Gastroesophageal sphincter (tissue), 3 donors: ENCODE data around the gene TBC1D1.

Experiments
- CTCF ChIP-seq, 4 experiments: fragments of 200-600 bp in 2 of 4; fragments of 450-650 bp in 2 of 4; sonication (generic) in 1 of 4; IDR thresholded peaks; one replicate each; pipeline ENCODE4 v1.5.1; 2017 to 2019; ENCODE audit warnings: antibody characterized with exemption in 4 of 4, mild to moderate bottlenecking in 2 of 4, moderate library complexity in 2 of 4
- POLR2A ChIP-seq, 2 donors: fragments of 450-650 bp; IDR thresholded peaks; one replicate each; pipeline ENCODE4 v1.6.1; 2017; ENCODE audit warnings: antibody characterized with exemption in 2 of 2, mild to moderate bottlenecking in 2 of 2, moderate library complexity in 1 of 2

- no peak for TF ChIP-seq CTCF (IDR thresholded peaks at IDR 0.05)
- TF ChIP-seq POLR2A (IDR thresholded peaks at IDR 0.05), result no peak
These were observed 34.1 kb downstream of the TBC1D1 start for GRCh38 chr4:37924946-37925345.
